Esophagus squamous epithelium (tissue), 4 donors: Measurements from ENCODE around the gene RELL1.

Experiments used
- POLR2A ChIP-seq, 4 donors: fragments of 450-650 bp; IDR thresholded peaks; one replicate each; pipeline ENCODE4 v1.6.1; 2017; ENCODE audit warnings: antibody characterized with exemption in 4 of 4, mild to moderate bottlenecking in 4 of 4, moderate library complexity in 3 of 4
- TF ChIP-seq, protein P1 (sequence below), 6 experiments: fragments of 450-650 bp in 4 of 6; fragments of 200-600 bp in 2 of 6; sonication (generic) in 2 of 6; IDR thresholded peaks; one replicate each; pipeline ENCODE4 v1.5.1; 2016 to 2019; ENCODE audit warnings: antibody characterized with exemption in 6 of 6, mild to moderate bottlenecking in 4 of 6, moderate library complexity in 4 of 6

DNA sequence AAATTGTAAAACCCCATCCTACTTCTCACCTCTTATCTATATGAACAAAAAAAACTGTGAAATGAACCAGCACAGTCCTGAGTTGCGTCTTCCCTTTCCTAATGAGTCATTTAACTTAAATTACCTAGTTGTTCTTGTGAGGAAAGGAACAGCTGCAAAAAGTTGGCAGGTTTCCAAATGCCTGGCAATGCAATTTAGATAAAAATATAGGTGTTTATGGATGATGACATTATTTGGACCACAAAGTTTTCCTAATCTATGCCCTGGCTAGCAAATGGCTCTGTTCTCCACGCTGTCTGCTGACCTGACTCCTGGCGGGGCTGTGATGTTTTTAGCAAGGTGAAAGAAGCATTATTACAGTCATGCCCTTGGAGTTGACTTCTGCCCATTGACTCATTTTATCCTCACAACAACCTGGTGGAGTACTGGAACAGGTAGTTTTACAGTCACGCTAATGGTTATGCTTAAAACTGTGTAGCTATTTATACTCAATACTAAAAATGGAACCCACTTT lies 29.8 kb upstream of the RELL1 start:
- TF ChIP-seq, protein P1, sequence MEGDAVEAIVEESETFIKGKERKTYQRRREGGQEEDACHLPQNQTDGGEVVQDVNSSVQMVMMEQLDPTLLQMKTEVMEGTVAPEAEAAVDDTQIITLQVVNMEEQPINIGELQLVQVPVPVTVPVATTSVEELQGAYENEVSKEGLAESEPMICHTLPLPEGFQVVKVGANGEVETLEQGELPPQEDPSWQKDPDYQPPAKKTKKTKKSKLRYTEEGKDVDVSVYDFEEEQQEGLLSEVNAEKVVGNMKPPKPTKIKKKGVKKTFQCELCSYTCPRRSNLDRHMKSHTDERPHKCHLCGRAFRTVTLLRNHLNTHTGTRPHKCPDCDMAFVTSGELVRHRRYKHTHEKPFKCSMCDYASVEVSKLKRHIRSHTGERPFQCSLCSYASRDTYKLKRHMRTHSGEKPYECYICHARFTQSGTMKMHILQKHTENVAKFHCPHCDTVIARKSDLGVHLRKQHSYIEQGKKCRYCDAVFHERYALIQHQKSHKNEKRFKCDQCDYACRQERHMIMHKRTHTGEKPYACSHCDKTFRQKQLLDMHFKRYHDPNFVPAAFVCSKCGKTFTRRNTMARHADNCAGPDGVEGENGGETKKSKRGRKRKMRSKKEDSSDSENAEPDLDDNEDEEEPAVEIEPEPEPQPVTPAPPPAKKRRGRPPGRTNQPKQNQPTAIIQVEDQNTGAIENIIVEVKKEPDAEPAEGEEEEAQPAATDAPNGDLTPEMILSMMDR (IDR thresholded peaks at IDR 0.05), result no peak
- no peak for TF ChIP-seq POLR2A (IDR thresholded peaks at IDR 0.05)
